ENCODE data around the gene MFGE8. TPM values are rescaled to one million over a fixed set of nuclear protein-coding genes. Genes with fewer than 3 reads are reported as not detected.
"Not testable (repeated sequence)": the region's sequence is repeated elsewhere in the genome, so short reads cannot be mapped to it uniquely, and the experiment has no call there.

MFGE8 gene, protein sequence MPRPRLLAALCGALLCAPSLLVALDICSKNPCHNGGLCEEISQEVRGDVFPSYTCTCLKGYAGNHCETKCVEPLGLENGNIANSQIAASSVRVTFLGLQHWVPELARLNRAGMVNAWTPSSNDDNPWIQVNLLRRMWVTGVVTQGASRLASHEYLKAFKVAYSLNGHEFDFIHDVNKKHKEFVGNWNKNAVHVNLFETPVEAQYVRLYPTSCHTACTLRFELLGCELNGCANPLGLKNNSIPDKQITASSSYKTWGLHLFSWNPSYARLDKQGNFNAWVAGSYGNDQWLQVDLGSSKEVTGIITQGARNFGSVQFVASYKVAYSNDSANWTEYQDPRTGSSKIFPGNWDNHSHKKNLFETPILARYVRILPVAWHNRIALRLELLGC
- 290 TPM for total RNA-seq
- long read RNA-seq, transcript MFGE8-201 (8 exons, 1,937 nt): major isoform, 114 of 163 reads
- long read RNA-seq, partial matches to known transcripts: 16 of 163 reads
- long read RNA-seq, other reads (novel, unspliced or antisense): 25 of 163 reads

DNA sequence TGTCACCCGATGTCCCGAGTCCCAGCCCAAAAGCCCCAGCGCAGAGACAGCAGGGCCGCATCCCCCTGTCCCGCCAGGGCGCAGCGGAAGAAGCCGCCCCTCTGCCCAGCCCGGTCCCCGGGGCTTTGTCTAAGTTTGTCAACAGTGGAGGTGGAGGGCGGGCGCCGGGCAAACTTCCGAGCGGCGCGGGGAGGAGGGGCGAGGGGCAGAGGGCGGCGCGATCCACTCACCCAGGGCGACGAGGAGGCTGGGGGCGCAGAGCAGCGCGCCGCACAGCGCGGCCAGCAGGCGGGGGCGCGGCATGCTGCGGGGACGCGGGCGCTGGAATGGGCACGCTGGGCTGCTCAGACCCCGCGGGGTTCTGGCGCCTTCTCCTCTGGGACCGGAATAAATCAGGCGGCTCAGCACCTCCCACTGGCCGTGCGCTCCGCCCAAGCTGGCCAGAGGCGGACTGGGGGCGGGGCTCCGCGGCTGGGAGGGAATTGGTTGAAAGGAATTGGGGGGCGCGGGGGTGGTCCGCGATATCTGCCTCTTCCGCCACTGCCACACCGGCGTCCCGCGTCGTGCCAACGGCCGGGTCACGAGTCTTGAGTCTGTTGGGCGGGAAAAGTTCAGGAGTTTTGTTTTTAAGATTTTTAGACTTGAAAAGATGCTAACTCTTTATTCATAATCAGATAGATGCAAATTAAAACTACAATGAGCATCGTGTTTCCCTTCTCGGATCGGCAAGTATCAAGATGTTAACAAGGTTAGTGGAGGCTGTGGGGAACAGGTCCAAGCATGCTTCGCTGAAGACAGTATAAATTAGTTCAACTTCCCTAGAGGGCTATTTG is at the start of gene MFGE8:
Gene MFGE8, minus strand, starts transcription at position 363 of the 833 bp plus-strand sequence. Its CDS starts 60 bp downstream, at position 303.
- ATAC-seq (ENCODE audit: poor library complexity) (peak; percentile 84), DNase-seq (peak; percentile 90)
- intact Hi-C loops (cut with DNase I): no loop called here

DNA sequence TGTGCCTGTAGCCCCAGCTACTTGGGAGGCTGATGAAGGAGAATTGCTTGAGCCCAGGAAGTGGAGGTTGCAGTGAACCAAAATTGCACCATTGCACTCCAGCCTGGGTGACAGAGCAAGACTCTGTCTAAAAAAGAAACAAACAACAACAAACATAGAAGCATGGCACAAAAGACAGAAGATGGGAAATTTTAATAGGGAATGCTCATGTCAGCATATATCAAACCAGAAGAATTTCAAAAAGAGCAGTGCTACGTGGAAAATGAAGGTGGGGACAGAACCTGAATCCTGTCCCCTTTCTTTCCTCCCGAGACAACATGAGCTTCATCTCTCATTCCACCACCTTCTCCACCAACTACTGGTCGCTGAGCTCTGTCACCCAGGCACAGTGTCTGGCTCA is 46.3 kb upstream of the MFGE8 start:
- no peak for DNase-seq
- ATAC-seq (ENCODE audit: poor library complexity): no peak
- intact Hi-C loops (cut with DNase I): no loop called here

DNA sequence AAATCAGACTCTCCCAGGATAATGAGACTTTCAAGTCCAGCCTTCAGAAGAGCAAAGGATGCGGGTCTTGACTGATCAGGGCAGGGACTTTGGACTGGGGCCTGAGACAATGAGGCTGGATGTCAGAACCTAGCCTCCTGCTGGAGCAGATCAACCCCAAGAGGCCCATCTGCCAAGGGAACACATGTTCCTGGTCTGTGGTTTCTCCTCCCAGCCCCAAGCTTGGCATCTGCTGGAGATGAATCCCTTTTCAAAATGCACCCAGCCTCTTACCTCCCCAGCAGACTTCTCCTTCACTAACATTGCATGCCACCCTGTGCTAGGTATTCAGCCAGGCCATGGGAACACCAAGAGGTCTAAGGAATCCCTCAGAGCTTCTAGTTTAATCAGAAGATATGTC is 43.7 kb upstream of the MFGE8 start:
- ATAC-seq (ENCODE audit: poor library complexity) (no peak), DNase-seq (no peak)
- intact Hi-C loops (cut with DNase I): no loop called here

DNA sequence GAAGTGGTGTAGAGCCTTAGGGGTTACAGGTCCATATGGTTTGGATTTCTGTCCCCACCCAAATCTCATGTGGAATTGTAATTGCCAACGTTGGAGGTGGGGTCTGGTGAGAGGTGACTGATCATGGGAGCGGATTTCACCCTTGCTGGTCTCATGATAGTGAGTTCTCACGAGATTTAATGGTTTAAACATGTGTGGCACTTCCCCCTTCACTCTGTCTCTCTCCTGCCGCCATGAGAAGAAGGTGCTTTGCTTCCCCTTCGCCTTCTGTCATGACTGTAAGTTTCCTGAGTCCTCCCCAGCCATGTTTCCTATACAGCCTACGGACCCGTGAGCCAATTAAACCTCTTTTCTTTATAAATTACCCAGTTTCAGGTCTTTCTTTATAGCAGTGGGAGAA is 43.1 kb upstream of the MFGE8 start:
- ATAC-seq (ENCODE audit: poor library complexity) (no peak), DNase-seq (no peak)
- intact Hi-C loops (cut with DNase I): no loop called here

DNA sequence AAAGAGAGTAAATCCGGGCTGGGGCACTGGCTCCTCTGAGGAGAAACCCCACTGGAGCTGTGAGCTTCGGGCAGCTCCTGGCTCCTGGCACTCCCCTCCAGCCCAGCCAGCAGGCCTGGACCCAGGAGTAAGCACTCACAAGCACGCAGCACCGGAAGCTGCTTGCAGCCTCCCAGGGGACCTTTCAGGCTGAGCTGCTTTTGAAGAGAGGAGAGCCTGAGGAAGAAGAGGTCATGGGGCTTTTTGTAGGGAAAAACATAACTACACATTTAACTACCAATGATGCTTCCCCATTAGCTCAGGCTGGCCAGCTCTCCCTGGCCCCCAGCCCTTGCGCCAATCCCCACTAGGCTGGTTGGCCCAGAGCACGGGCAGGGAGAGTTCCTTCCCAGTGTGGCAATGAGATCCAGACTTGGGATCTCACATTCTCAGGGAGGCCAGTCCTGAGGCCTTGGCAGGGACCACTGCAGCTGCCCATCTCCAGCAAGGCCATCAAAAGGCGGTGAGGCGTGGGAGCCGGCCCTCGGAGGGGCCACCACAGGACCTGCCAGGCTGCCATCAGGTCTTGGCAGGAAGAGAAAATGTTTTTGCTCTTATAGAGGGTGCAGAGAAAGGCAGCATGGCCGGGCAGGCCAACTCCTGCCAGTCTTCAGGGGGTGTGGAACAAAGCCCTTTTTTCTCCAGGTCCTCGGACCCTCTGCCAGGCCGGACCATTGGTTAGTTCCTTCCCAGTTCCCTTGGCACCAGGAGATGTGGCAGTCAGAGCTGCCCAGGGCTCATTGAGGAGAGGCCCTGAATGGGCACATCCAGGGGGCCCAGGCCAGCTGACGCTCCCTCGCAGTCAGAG is 41.5 kb upstream of the MFGE8 start:
- DNase-seq (peak; percentile 63), ATAC-seq (ENCODE audit: poor library complexity) (peak; percentile 71)
- intact Hi-C loops (cut with DNase I): no loop called here

DNA sequence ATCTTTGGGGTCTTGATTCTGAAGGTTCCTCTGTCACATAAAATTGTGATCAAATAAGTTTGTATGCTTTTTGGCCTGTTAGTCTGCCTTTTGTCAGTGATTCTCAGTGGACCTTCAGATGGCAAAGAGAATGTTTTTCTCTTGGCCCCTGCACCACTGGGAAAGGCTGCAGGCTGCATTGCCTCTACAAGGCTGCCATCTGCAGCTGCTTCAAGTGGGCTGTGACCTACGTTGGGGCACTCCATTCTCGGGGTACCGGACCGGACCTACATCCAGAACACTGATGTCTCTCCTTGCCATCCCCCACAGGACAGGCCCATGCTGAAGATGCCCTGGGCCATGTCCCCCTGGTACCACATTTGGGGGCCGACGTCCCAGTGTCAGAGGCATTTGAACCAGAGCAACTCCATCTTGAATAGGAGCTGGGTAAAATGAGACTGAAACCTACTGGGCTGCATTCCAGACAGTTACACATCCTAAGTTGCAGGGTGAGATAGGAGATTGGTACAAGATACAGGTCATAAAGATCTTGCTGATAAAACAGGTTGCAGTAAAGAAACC is 37.5 kb upstream of the MFGE8 start:
- ATAC-seq (ENCODE audit: poor library complexity) (no peak), DNase-seq (no peak)
- intact Hi-C loops (cut with DNase I): no loop called here

DNA sequence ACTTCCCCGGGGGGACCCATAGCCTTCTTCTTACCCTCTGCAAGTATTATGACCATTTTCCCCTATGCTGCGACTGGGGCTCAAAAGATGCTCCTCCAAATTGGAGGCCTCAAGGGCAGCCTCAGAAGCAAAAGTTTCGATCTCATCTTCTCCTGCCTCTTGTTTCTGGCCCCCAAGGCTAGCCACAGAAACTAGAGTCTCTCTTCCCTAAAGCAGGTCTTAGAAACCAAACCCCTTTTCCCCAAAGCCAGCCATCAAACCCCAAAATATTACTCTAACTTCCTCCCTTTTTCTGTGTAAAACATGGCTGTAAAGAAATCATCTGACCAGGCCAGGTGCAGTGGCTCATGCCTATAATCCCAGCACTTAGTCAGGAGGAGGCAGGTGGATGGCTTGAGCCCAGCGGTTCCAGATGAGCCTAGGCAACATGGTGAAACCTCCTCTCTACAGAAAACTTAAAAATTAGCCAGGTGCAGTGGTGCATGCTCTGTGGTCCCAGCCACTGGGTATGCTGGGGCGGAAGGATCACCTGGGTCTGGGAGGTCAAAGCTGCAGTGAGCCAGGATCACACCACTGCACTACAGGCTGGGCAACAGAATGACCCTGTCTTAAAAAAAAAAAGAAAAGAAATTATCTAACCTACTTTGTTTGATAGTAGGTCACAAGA is 36.7 kb upstream of the MFGE8 start:
- DNase-seq: no peak
- intact Hi-C loops (cut with DNase I): no loop called here
- ATAC-seq (ENCODE audit: poor library complexity): no peak

DNA sequence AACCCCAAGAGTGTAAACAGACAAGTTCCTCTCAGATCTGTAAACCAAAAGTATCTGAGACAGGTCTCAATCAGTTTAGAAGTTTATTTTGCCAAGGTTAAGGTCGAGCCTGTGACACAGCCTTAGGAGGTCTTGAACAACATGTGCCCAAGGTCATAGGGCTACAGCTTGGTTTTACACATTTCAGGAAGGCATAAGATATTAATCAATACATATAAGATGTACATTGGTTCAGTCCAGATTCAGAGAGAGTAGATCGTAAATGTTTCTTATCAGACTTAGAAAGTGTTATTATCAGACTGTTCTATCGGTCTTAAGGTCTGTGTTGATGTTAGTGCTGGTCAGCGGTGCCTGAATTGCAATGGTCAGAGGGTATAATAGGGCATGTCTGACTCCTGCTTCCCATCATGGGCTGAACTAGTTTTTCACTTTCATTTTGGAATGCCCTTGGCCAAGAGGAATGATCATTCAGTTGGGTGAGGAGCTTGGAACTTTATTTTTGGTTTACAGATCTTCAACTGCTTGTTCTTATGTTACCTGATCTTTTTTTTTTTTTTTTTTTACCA is 27.0 kb upstream of the MFGE8 start:
- DNase-seq: no peak
- no peak for ATAC-seq (ENCODE audit: poor library complexity)
- intact Hi-C loops (cut with DNase I): no loop called here

DNA sequence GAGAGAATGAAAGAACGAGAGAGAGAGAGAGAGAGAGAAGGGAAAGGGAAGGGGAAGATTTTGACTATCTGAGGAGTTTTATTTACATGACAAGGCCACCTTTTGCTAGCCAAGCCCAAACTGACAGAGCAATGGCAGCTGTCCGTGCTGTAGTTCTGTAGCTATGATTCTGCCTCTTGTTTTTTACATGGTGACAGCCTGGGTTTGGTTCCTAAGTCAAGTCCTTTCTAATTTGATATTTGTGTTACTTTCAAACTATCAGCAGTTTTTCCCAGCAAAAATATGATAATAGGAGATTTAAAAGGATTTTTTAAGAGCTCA is 26.3 kb upstream of the MFGE8 start:
- ATAC-seq (ENCODE audit: poor library complexity): no peak
- intact Hi-C loops (cut with DNase I): no loop called here
- no peak for DNase-seq

DNA sequence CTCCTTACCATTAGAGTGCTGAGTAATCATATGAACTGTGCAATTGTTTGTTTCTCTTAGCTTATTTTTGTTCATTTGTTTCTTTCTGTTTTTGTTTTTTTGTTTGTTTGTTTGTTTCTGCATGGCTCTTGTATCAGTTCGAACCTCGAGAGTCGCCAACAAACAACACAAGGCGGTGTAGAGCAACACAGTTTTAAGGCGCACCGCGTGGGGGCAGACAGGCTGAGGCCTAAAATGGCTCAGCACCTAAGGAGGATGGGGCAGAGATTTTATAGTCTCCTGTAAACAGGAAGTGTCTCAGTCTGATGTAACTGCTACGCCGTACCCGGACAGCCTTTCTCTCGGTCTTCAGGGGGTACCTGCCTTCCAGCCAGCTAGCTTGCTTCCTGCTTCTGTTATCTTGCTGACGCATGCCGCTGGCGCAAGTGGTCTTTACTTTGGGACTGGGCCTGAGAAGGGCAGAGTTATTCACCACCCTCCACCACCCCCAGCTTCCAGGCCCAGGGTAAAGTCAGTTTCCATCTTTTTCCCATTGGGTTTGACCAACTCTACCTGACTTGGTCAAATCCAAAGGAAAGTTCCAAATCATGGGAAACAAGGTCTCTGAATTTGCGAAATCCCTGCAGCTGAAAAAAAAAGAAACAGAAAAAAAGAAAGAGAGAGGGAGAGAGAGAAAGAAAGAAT is 25.8 kb upstream of the MFGE8 start:
- DNase-seq (no peak), ATAC-seq (ENCODE audit: poor library complexity) (no peak)
- intact Hi-C loops (cut with DNase I): no loop called here

DNA sequence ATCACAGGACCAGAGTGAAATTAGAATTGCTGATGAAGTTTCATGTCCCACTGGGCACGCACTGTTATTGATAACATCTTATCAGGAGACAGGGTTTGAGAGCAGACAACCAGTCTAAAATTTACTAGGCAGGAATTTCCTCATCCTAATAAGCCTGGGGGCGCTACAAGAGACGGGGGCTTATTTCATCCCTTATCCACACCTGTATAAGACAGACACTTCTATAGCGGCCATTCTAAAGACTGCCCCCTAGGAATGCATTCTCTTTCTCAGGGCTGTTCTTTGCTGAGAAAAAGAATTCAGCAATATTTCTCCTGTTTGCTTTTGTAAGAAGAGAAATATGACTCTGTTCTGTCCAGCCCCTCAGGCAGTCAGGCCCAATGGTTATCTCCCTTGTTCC is 21.3 kb upstream of the MFGE8 start:
- DNase-seq; intact Hi-C loops (cut with DNase I): not testable (repeated sequence)

DNA sequence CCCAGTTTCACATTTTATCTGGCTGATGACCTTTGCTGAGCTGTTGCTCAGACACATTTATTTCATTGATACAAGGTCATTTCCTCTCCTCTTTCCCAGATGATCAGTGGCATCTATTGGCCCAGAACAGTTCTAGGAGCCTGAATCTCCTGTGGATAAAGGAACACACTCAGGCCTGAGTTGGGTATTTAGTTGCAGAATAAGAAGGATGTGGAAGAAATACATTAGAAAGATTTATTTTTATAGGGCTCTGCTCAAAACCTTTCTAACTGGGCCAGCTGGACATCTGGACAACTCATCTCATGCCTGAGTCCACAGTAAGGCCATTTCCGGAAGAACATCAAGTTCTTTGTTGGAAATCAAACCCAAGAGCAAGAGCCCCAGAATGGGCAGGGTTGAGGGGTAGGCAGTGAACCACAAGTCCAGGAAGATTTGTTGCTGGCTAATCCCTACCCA is 19.7 kb upstream of the MFGE8 start:
- intact Hi-C loops (cut with DNase I): no loop called here
- DNase-seq (no peak), ATAC-seq (ENCODE audit: poor library complexity) (peak; percentile 68)

More for the DNA sequence above, 21.3 kb upstream of the MFGE8 start:
- not testable (repeated sequence) for ATAC-seq (ENCODE audit: poor library complexity)

DNA sequence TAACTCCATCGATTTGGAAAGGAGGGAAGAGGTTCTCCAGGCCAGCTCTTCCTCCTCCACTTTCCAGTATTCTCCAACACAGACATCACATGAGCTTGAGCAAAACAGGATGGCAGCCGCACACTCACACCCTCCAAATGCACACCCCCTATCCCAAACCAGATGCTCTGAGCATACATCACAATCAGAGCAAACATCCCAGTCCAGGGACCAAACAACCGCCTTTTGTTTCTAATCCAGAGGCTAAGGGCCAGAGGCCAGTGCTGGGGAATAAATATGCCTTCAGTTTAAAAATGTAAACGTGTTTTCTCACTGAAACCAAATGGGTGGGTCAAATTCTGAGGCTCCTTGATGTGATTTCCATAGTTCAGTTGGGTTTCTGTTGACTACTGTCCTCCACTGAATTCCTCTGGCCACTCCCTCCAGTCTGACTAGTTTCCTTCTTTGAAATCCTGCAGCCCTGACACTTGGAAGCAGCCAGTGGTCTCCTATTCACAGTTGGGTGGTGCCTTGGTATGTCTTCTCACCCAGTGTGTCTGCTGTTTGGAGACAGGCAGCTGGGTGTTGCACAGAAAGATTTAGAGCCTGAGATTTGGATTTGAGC is 19.2 kb upstream of the MFGE8 start:
- intact Hi-C loops (cut with DNase I): no loop called here
- DNase-seq (peak; percentile 52), ATAC-seq (ENCODE audit: poor library complexity) (peak; percentile 90)

DNA sequence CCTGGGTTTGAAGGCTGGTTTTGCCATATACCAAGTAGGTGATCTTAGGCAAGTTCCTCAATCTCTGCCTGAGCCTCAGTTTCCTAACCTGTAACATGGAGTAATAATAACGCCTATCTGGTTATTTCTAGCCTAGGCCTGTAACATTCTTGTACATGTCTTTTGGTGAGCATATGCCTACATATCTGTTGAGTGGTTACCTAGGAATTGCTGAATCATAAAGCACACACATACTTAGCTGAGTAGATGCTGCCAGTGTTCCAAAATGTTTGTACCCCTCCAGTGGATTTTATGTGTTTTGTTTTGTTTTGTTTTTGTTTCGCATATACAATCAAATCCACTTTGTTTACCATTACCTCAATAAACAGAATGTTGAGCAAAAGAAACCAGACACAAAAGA is 17.4 kb upstream of the MFGE8 start:
- no peak for ATAC-seq (ENCODE audit: poor library complexity)
- DNase-seq: no peak
- intact Hi-C loops (cut with DNase I): no loop called here

DNA sequence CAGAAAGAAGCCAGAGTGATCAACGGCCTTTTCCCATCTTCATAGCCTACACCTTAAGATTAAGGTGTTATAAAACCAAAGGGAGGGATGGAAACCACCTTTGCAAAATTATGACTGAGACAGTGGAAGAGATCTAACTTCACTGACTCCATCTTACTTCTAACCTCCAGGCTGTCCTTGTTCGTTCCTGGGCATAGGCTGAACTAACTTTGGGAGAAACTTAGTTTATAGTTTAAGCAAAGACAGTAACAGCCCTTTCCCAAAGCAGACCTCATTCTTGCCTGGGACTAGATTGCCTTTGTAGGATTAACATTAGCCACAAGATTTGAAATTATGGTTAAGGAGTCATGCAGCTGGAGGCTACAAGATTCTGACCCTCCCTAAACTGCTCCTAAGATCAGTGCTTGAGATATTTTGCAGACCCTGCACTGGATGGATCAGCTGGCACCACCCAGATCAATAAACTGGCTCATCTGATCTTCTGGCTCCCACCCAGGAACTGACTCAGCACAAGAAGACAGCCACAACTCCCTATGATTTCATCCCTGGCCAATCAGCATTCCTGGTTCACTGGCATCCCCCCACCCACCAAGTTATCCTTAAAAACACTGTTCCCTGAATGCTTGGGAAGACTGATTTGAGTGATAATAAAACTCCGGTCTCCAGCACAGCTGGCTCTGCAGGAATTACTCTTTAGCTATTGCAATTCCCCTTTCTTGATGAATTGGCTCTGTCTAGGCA is 16.3 kb upstream of the MFGE8 start:
- intact Hi-C loops (cut with DNase I); DNase-seq; ATAC-seq (ENCODE audit: poor library complexity): not testable (repeated sequence)

DNA sequence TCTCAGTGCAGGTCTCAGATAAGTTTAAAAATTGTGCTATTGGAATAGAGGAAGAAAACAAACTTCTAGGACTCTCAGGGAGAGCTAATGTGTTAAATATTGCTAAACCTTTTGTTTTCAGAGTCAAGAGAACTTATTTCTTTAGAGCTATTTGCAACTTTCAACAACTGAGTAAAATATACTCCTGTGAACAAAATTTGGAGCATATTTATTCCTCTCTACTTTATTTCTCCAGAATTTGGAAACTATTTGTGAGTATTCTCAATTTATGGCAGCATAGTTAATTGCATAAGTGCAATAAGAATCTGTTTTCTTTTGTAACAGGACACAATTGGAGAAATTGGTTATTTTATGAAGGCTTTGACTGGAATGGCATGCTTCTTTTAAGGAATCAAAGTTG is 15.0 kb upstream of the MFGE8 start:
- DNase-seq; ATAC-seq (ENCODE audit: poor library complexity); intact Hi-C loops (cut with DNase I): not testable (repeated sequence)

Data from Right ventricle myocardium superior (tissue), 1 donor.